HG03457 (cell line): ENCODE data around the gene VEPH1.

Experiments
- ATAC-seq: cut with Tn5 transposase; IDR thresholded peaks from one replicate; pipeline ENCODE4 v1.9.1; 2021; ENCODE audit warnings: moderate number of reproducible peaks; ENCODE audit not compliant: unreplicated experiment

VEPH1 gene

GRCh38 chr3:157232141-157232540 lies 271.1 kb downstream of the VEPH1 start:
- ATAC-seq: no peak

DNA sequence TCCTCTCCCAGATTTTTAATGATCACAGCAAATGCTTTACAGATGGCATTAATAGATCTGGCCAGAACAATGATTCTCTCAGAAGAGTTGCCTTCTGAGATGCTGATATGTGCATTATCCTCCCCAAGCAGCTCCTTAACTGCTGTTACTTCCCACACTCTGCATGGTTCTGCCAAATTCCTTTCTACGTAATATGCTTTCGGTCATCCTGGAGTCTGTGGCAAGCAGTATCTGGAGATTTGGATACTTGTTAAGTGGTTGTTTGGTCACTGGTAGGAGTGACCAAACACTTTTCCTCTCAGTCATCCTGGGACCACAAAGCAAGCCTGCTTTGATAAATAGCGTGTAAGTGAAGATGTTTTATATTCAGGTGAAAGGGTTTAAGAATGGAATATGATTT lies 272.1 kb downstream of the VEPH1 start:
- ATAC-seq: no peak

GRCh38 chr3:157226173-157226847 lies 276.9 kb downstream of the VEPH1 start:
- ATAC-seq: no peak

- ATAC-seq: no peak
Measured at GRCh38 chr3:157225001-157225400, 278.2 kb downstream of the VEPH1 start.

DNA sequence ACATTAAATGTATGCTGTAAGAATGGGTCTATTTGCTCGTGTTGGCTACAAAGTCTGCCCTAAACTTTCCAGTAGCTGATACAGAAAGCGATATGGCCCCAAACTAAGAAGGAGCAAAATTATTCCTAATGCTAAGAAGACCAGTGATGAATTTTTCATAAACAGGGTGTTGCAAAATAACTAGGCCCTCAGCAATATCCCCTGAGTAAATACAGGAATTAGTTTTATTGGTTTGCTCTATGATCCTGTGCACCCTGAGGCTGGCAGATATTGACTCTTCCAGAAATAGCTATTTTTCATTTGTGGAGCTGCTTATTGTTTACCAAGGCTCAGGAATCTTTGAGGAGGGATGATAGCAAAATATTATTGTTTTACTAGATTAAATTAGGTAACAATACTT lies 282.3 kb downstream of the VEPH1 start:
- ATAC-seq: no peak

- no peak for ATAC-seq
Measured at GRCh38 chr3:157220211-157220610, 283.0 kb downstream of the VEPH1 start.

GRCh38 chr3:157219215-157219614 lies 284.0 kb downstream of the VEPH1 start:
- no peak for ATAC-seq
